Measurements from ENCODE around the gene BPIFB4. TPM values are rescaled to one million over a fixed set of nuclear protein-coding genes. Genes with fewer than 3 reads are reported as not detected.

The BPIFB4 gene
- not detected in 2 replicates for total RNA-seq (2014; rRNA removed; shearing (Covaris generic))

DNA sequence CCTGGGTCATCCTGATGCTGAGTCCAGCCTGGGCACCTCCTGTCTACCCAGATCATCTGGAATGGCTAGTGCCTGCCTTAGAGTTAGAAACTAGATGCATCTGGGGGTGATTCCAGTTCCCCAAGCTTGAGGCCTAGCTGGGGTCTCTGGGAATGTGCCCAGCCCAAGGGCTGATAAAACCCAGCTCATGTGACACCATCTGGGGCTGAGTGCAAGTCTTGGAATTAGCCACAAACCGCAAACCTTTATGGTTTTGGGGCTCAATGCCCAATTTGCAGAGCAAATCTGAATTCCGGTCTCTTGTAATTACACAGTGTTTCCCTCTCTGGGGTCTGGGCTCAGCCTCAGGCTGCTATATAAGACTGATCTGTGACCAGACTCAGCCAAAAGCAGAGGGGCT lies at the start of gene BPIFB4:
Gene BPIFB4, plus strand, starts transcription at position 385 of the 400 bp plus-strand sequence. CDS start 1,884 bp downstream, outside the sequence.

DNA sequence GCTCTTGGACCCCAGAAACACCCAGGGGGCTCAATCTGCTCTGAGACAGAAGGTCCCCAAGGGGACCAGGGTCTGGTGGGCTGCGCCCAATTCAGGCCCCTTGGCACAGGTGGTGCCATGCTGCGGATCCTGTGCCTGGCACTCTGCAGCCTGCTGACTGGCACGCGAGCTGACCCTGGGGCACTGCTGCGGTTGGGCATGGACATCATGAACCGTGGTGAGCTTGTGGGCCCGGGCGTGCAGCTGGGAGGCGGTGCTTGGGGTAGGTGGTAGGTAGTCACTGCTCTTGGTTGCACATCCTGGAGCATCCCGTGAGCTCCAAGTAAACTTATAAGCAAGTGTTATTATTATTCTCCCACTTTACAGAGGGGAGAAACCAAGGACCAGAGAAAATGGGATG lies 47.9 kb upstream of the BPIFB4 start, which contains the start of gene BPIFB6:
Gene BPIFB6, plus strand, starts transcription at position 118 of the 400 bp plus-strand sequence. Its CDS starts 0 bp downstream, at position 118.

DNA sequence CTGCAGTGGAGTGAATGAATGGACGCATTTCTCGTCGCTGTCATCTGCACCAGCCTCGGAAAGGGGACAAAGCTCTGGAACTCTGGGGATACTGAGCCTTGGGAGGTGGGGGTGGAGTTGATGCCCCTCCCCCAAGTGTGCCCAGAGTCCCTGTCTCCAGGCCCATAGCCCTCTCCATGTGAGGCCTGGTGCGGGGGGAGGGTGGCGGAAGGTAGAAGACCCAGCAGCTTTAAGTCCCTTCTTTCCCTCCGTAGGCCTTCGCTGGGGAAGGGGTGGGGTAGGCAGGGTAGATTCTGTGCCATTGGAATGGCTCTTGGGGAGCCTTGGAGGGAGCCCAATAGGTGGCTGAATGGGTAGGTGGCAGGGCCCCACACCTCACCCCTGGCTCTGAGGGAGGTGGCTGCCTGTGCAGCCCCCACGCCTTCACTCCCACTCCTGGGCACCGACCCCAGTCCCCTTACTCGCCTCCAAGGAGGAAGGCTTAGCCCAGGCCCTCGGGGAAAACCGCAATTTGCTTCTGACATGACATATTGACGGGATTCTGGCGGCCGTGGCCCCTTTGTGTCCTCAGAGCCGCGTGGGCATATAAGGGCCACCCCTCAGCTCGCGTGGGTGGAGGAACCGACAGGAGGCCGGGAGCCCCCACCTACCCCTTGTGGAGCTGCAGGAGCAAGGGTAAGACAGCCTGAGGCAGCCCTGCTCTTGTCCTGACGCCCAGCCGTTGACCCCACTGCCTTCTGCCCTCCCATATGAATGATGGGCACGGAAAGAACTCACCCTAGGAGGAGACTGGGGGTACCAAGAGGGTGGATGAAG lies 25.9 kb upstream of the BPIFB4 start, which contains the start of gene BPIFB3:
Gene BPIFB3, plus strand, starts transcription at position 613 of the 816 bp plus-strand sequence. CDS start 1,533 bp downstream, outside the sequence.

Other genes starting within 250 kb of the BPIFB4 start
- 0.05 TPM in 1 of 2 replicates, not detected in the other for gene EFCAB8, start 220.7 kb upstream of the BPIFB4 start, total RNA-seq (2014; rRNA removed; shearing (Covaris generic))
- not detected in 2 replicates for gene SUN5, start 75.2 kb upstream of the BPIFB4 start, total RNA-seq (2014; rRNA removed; shearing (Covaris generic))
- not detected in 2 replicates for gene BPIFB2, start 71.9 kb upstream of the BPIFB4 start, total RNA-seq (2014; rRNA removed; shearing (Covaris generic))
- gene BPIFB6, start 48.0 kb upstream of the BPIFB4 start, total RNA-seq (2014; rRNA removed; shearing (Covaris generic)), result not detected in 2 replicates
- not detected in 2 replicates for gene BPIFB3, start 25.7 kb upstream of the BPIFB4 start, total RNA-seq (2014; rRNA removed; shearing (Covaris generic))
- gene BPIFA2, start 88.5 kb downstream of the BPIFB4 start, total RNA-seq (2014; rRNA removed; shearing (Covaris generic)), result not detected in 2 replicates
- not detected in 2 replicates for gene BPIFA3, start 137.7 kb downstream of the BPIFB4 start, total RNA-seq (2014; rRNA removed; shearing (Covaris generic))
- not detected in 2 replicates for gene BPIFA1, start 156.4 kb downstream of the BPIFB4 start, total RNA-seq (2014; rRNA removed; shearing (Covaris generic))
- 0.24 and 0.30 TPM in 2 replicates for gene BPIFB1, start 203.6 kb downstream of the BPIFB4 start, total RNA-seq (2014; rRNA removed; shearing (Covaris generic))